HG03175 (cell line): ENCODE measurements around the gene MRM3.
"Not testable (repeated sequence)": the region's sequence is repeated elsewhere in the genome, so short reads cannot be mapped to it uniquely, and the experiment has no call there.

Experiments used
- ATAC-seq: cut with Tn5 transposase; IDR thresholded peaks from one replicate; pipeline ENCODE4 v1.9.1; 2021; ENCODE audit warnings: mild to moderate bottlenecking, moderate library complexity; ENCODE audit not compliant: unreplicated experiment

Gene MRM3

GRCh38 chr17:819251-819650 is 37.1 kb downstream of the MRM3 start:
- no peak for ATAC-seq

GRCh38 chr17:823501-823902 is 41.3 kb downstream of the MRM3 start:
- ATAC-seq: no peak

GRCh38 chr17:824378-824777 is 42.2 kb downstream of the MRM3 start:
- no peak for ATAC-seq

- no peak for ATAC-seq
Measured at GRCh38 chr17:825216-825615, 43.1 kb downstream of the MRM3 start.

- ATAC-seq: no peak
Measured at GRCh38 chr17:826778-827177, 44.6 kb downstream of the MRM3 start.

- ATAC-seq: no peak
Measured at GRCh38 chr17:828761-829160, 46.6 kb downstream of the MRM3 start.

- ATAC-seq: not testable (repeated sequence)
Measured at GRCh38 chr17:829614-830013, 47.5 kb downstream of the MRM3 start.

GRCh38 chr17:830381-830780 is 48.2 kb downstream of the MRM3 start:
- ATAC-seq: no peak

- ATAC-seq: no peak
Measured at GRCh38 chr17:830950-831349, 48.8 kb downstream of the MRM3 start.

- ATAC-seq: no peak
Measured at GRCh38 chr17:834136-834535, 52.0 kb downstream of the MRM3 start.

- no peak for ATAC-seq
Measured at GRCh38 chr17:835263-835662, 53.1 kb downstream of the MRM3 start.

- not testable (repeated sequence) for ATAC-seq
Measured at GRCh38 chr17:835721-836120, 53.6 kb downstream of the MRM3 start.

- no peak for ATAC-seq
Measured at GRCh38 chr17:836151-836550, 54.0 kb downstream of the MRM3 start.

- no peak for ATAC-seq
Measured at GRCh38 chr17:838486-838885, 56.3 kb downstream of the MRM3 start.

GRCh38 chr17:841313-841712 is 59.2 kb downstream of the MRM3 start:
- no peak for ATAC-seq
